ENCODE data around the gene PRDX1. TPM values are rescaled to one million over a fixed set of nuclear protein-coding genes. Genes with fewer than 3 reads are reported as not detected.

The PRDX1 gene
- 414 and 752 TPM in 2 replicates for polyA plus RNA-seq (2011; rRNA removed)
- polyA minus RNA-seq (2011; rRNA and poly(A)+ RNA removed): 86.6 and 111 TPM in 2 replicates

DNA sequence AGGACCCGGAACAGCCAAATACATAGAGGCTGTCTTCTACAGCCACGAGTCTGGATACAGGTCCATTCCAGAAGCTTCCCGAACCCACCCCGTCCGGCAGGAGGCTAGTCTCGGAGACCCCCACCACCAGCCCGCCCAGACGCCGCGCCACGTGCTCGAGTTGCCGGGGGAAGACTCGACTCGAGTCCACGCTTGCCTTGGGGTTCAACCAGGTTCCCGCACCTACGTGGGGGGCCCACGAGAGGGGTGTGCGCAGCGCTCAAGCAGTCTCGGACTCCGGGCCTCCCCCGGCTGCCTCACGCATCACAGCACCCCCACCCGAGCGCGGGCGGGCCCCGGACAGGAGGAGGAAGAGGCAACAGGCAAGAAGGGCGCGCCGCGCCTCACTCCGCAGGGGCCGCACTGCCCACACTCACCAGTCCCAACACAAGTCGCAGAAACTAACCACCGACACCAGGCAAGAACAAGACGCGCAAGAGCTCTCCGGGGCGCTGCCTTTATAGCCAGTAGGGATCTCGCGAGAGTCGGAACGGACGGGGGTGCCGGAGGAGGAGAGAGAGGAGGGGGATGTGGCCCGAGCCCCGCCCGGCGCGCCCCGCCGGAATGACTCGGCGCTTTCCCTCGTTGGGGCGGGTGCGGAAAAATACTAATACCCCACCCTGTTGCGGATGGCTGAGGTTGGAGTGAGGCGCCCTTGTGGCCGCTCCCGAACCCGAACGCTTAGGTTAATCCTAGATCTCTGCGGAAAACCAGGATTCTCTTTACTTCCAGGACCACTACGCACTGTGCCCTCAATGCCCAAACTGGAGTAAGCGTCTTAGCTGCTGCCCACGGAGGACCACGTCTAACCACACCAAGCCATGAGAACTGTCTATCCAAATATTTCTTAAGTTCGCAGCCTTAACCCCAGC lies at the start of gene PRDX1:
Gene PRDX1 (minus strand): TSS at position 472 of the 911 bp plus-strand sequence. CDS start 2,841 bp downstream, outside the sequence.
- peaks cover 7% of the 10 kb centered on the region for H3K36me3 ChIP-seq (ENCODE audit: control insufficient read depth, insufficient read depth, low read length)

DNA sequence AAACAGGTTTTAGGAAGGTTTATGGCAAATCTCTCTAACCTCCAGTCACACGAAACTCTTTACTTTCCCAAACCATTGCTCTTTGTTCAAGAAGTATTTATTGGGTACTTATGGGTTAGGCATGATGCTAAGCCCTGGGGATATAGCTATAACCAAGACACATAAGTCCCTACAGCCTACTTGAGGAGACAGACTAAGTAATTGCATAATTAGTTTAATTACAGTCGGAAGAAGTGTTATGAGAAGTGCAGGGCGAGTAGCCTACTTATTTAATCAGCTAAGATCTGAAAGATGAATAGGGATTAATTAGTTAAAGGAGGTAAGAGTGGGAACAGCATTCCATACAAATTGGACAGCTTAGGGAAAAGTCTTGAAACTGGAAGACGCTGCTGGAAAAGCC lies 48.9 kb upstream of the PRDX1 start:
- no peaks in the 10 kb centered on the region for H3K27me3 ChIP-seq (ENCODE audit: control insufficient read depth, insufficient read depth, low read length)
- DNase-seq (ENCODE audit: low read depth): no peak
- POLR2A ChIA-PET: no interaction called here
- H3K4me3 ChIP-seq (ENCODE audit: low read depth, low read length): no peak overlapping the region
- CTCF ChIA-PET: interaction anchor here (0.7 to 6.6 kb wide), 13 partner anchors 12 to 343 kb away, joined by 3 to 66 read pairs (median 7); partner anchors contain the start of genes AKR1A1 and NASP
- peaks cover 20% of the 10 kb centered on the region for H3K36me3 ChIP-seq (ENCODE audit: control insufficient read depth, insufficient read depth, low read length)
- TF ChIP-seq, protein P1, sequence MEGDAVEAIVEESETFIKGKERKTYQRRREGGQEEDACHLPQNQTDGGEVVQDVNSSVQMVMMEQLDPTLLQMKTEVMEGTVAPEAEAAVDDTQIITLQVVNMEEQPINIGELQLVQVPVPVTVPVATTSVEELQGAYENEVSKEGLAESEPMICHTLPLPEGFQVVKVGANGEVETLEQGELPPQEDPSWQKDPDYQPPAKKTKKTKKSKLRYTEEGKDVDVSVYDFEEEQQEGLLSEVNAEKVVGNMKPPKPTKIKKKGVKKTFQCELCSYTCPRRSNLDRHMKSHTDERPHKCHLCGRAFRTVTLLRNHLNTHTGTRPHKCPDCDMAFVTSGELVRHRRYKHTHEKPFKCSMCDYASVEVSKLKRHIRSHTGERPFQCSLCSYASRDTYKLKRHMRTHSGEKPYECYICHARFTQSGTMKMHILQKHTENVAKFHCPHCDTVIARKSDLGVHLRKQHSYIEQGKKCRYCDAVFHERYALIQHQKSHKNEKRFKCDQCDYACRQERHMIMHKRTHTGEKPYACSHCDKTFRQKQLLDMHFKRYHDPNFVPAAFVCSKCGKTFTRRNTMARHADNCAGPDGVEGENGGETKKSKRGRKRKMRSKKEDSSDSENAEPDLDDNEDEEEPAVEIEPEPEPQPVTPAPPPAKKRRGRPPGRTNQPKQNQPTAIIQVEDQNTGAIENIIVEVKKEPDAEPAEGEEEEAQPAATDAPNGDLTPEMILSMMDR (IDR thresholded peaks at IDR 0.05; ENCODE audit: insufficient read depth, low read depth, low read length): no peak

More for the DNA sequence above, at the start of gene PRDX1:
- no peaks in the 10 kb centered on the region for H3K27me3 ChIP-seq (ENCODE audit: control insufficient read depth, insufficient read depth, low read length)
- ChIA-PET CTCF (interaction anchor here (0.7 to 2.4 kb wide), 8 partner anchors 9 to 160 kb away, joined by 3 to 10 read pairs (median 3); no protein-coding TSS in a partner anchor), POLR2A (interaction anchor here (0.6 to 1.8 kb wide), 11 partner anchors 8 to 703 kb away, joined by 3 to 13 read pairs (median 3); partner anchors contain the start of genes AKR1A1, GPBP1L1, MMACHC and NASP)
- peak within 1 kb of the TSS; percentile 71 for H3K4me3 ChIP-seq (ENCODE audit: low read depth, low read length)
- TF ChIP-seq, protein P1 (IDR thresholded peaks at IDR 0.05; ENCODE audit: insufficient read depth, low read depth, low read length): peak; percentile 33; the same call in 1 of the 2 replicates
- peak; percentile 75 for DNase-seq (ENCODE audit: low read depth)

DNA sequence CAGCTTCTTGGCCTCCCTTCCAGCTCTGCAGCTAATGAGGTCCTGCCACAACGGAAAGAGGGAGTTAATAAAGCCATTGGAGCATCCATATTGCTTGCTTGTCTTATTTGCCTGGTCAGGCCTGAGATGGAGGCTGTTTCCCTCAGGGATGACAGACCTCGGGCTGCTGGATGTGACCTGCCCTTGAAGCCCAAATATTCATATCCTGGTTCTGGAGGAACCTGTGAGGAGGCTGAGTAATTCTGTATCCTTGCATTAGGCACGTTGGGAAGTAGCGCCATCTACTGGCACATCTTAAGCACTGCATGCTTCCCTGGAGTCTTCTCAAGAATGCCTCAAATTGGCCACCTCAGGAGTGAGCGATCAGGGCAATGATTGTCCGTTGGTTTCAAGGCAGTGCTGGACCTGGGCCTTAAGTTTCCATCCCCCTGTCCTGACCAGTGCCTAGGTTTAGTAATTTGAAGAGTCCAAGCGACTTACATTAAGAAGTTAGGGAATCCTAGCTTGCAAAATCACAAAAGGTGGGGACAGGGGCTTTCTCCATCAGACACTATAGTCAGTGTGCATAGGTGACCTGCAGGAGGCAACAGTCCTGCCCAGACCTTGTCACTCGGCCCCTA lies 48.4 kb upstream of the PRDX1 start:
- POLR2A ChIA-PET: no interaction called here
- TF ChIP-seq, protein P1 (IDR thresholded peaks at IDR 0.05; ENCODE audit: insufficient read depth, low read depth, low read length): peak; percentile 97
- H3K36me3 ChIP-seq (ENCODE audit: control insufficient read depth, insufficient read depth, low read length): peaks cover 20% of the 10 kb centered on the region
- no peaks in the 10 kb centered on the region for H3K27me3 ChIP-seq (ENCODE audit: control insufficient read depth, insufficient read depth, low read length)
- CTCF ChIA-PET: interaction anchor here (0.7 to 6.6 kb wide), 21 partner anchors 11 to 555 kb away, joined by 3 to 66 read pairs (median 5); partner anchors contain the start of genes AKR1A1, NASP and PRDX1
- H3K4me3 ChIP-seq (ENCODE audit: low read depth, low read length): no peak overlapping the region
- peak; percentile 27 for DNase-seq (ENCODE audit: low read depth)

DNA sequence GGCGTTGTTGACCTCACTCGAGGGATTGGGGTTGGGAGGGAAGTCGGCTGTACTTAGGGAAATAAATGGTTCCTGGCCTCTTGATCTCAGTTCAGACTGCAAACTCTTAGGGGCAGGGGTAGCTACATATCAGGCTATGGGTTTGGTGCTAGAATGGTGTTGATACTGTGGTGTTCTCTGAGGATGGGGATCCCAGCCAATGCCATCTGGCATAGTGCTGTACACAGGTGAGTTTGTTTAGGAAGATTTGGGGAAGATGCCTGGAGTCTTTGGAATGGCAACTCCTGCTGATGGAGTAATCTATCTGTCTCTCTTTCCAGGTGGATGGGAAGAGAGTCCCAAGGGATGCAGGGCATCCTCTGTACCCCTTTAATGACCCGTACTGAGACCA lies 47.9 kb upstream of the PRDX1 start:
- Histone ChIP-seq H3K36me3 (ENCODE audit: control insufficient read depth, insufficient read depth, low read length) (peaks cover 20% of the 10 kb centered on the region), H3K27me3 (ENCODE audit: control insufficient read depth, insufficient read depth, low read length) (no peaks in the 10 kb centered on the region), H3K4me3 (ENCODE audit: low read depth, low read length) (no peak overlapping the region)
- DNase-seq (ENCODE audit: low read depth): no peak
- TF ChIP-seq, protein P1 (IDR thresholded peaks at IDR 0.05; ENCODE audit: insufficient read depth, low read depth, low read length): no peak
- CTCF ChIA-PET: interaction anchor here (0.8 to 6.6 kb wide), 15 partner anchors 11 to 555 kb away, joined by 4 to 66 read pairs (median 7); partner anchors contain the start of genes AKR1A1, NASP and PRDX1
- POLR2A ChIA-PET: no interaction called here
